GM12801 (cell line): ENCODE measurements around the gene PELI1.

Experiments used
- CTCF ChIP-seq: IDR thresholded peaks from one replicate; pipeline ENCODE4 v1.5.1; 2011; ENCODE audit warnings: control low read depth; ENCODE audit not compliant: insufficient read length; ENCODE audit errors: extremely low read depth

Gene PELI1

GRCh38 chr2:64067326-64067725 lies 76.9 kb downstream of the PELI1 start:
- no peak for TF ChIP-seq CTCF

GRCh38 chr2:64065516-64065915 lies 78.7 kb downstream of the PELI1 start:
- no peak for TF ChIP-seq CTCF

- TF ChIP-seq CTCF: no peak
These were observed 80.3 kb downstream of the PELI1 start for GRCh38 chr2:64063924-64064331.

DNA sequence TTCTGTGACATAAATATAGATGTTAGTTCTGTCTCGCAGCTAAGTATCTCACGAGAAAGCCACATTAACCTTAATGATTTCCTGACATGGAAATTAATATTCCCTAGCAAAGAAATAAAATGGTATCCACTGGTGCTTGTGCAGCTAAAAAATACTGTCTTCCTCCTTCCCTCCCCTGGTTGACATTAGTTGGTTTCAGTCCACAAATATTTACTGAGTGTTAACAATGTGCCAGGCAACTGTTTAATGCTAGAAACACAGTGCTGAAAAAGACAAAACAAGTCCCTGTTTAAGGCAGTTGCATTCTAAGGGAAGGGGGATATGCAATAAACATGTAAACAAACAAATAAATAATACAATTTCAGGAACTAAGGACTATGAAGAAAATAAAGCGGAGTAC lies 80.8 kb downstream of the PELI1 start:
- TF ChIP-seq CTCF: no peak

DNA sequence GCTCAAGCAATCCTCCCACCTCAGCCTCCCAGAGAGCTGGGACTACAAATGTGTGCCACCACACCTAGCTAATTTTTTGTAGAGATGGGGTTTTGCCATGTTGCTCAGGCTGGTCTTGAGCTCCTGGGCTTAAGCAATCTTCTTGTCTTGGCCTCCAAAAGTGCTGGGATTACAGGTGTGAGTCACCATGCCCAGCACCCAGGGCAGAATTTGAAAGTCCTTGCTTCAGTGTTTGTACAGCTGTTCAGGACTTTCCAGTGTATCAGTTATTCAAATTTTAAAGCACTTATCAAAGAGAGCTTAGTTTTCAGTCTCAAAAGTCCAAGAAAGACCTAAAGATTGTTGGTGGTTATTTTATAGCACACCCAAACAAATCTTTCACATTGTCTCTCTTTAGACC lies 81.4 kb downstream of the PELI1 start:
- TF ChIP-seq CTCF: no peak

DNA sequence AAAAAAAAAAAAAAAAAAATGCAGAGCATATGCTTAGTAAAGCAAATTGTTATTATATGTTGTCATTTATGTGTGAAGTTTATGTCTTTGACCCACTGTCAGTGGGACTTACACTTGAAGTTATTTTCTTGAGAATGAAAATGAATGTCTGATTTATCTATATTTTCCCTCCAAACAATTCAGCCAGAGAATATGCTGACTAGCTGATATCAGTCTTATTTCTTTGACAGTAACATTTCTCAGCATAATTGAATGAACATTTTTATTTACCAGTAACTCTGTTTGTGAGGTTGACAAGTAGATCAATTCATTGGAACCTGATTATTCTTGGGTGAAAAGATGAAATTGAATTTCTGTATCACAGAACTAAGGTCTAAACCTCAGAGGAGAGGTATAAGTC lies 85.0 kb downstream of the PELI1 start:
- TF ChIP-seq CTCF: no peak

DNA sequence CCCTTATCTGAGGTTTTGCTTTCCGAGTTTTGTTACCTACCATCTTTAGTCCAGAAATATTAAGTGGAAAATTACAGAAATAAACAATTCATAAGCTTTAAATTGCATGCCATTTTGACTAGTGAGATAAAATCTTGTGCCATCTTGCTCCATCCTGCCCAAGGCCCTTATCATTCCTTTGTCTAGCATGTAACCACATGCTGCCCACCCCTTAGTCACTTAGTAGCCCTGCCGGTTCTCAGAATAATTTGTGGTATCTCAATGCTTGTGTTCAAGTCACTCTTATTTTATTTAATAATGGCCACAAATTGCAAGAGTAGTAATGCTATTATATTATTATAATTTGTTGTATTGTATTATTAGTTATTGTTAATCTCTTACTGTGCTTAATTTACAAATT lies 88.2 kb downstream of the PELI1 start:
- no peak for TF ChIP-seq CTCF
